ENCODE results near the gene TP63.

TP63 gene

GRCh38 chr3:189695400-189695799, 64.2 kb downstream of the TP63 start:
- TF ChIP-seq MAX (IDR thresholded peaks at IDR 0.05) (no peak), CREB1 (IDR thresholded peaks at IDR 0.05; ENCODE audit: low read depth) (no peak), RAD21 (IDR thresholded peaks at IDR 0.05; ENCODE audit: low read depth) (no peak), FOXM1 (IDR thresholded peaks at IDR 0.05; ENCODE audit: borderline replicate concordance, low read depth) (no peak), ZBTB7A (IDR thresholded peaks at IDR 0.05; ENCODE audit: low read depth) (no peak), NFIC (IDR thresholded peaks at IDR 0.05) (no peak), TCF12 (IDR thresholded peaks at IDR 0.05; ENCODE audit: low read depth) (no peak), CEBPB (IDR thresholded peaks at IDR 0.05) (no peak), REST (IDR thresholded peaks at IDR 0.05; ENCODE audit: low read depth) (no peak), TEAD4 (IDR thresholded peaks at IDR 0.05) (no peak), YY1 (IDR thresholded peaks at IDR 0.05; ENCODE audit: low read depth) (no peak), EGR1 (IDR thresholded peaks at IDR 0.05) (no peak), EP300 (IDR thresholded peaks at IDR 0.05; ENCODE audit: borderline replicate concordance) (no peak), TAF1 (IDR thresholded peaks at IDR 0.05; ENCODE audit: low read depth) (no peak)
- TF ChIP-seq, protein P1, sequence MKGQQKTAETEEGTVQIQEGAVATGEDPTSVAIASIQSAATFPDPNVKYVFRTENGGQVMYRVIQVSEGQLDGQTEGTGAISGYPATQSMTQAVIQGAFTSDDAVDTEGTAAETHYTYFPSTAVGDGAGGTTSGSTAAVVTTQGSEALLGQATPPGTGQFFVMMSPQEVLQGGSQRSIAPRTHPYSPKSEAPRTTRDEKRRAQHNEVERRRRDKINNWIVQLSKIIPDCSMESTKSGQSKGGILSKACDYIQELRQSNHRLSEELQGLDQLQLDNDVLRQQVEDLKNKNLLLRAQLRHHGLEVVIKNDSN (IDR thresholded peaks at IDR 0.05), result no peak

- no peak for TF ChIP-seq ZBTB7A (IDR thresholded peaks at IDR 0.05; ENCODE audit: low read depth)
- no peak for TF ChIP-seq CREB1 (IDR thresholded peaks at IDR 0.05; ENCODE audit: low read depth)
Measured at GRCh38 chr3:189698811-189699210, 67.6 kb downstream of the TP63 start.

- TF ChIP-seq YY1 (IDR thresholded peaks at IDR 0.05; ENCODE audit: low read depth) (no peak), CEBPB (IDR thresholded peaks at IDR 0.05) (peak; percentile 47; the same call in 1 of the 2 replicates)
Measured at GRCh38 chr3:189699885-189700284, 68.7 kb downstream of the TP63 start.

DNA sequence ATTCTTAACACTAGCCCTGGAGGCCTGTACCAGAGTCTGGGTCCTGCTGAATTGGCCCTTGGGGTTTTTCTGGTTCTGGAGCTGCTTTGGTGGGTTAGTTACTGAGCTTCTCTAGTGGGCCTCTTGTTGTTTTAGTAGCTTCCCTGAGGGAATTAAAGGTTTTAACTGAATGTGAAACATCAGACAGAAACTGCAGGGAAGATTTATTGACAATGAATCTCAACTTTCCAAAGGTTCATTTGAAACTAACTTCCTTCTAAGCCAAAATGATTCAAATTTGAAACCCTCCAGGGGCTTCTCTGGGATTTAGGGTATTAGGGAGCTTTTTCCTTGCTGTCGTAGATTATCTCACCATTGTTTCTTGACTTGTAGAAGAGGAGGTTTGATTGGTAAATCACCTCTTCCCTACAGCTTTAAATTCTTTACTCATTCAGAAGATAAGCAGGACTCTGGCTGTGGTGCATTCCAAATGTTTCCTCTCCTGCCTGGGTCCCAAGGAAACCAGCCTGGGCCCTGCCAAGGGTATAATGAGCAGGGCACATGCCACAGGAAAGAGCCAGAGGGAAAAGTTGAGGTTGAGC, 71.0 kb downstream of the TP63 start:
- TF ChIP-seq YY1 (IDR thresholded peaks at IDR 0.05; ENCODE audit: low read depth) (no peak), NFIC (IDR thresholded peaks at IDR 0.05) (no peak), CEBPB (IDR thresholded peaks at IDR 0.05) (no peak), TCF12 (IDR thresholded peaks at IDR 0.05; ENCODE audit: low read depth) (no peak), CREB1 (IDR thresholded peaks at IDR 0.05; ENCODE audit: low read depth) (no peak), EGR1 (IDR thresholded peaks at IDR 0.05) (no peak), ZBTB7A (IDR thresholded peaks at IDR 0.05; ENCODE audit: low read depth) (no peak), FOXM1 (IDR thresholded peaks at IDR 0.05; ENCODE audit: borderline replicate concordance, low read depth) (no peak), TAF1 (IDR thresholded peaks at IDR 0.05; ENCODE audit: low read depth) (no peak), REST (IDR thresholded peaks at IDR 0.05; ENCODE audit: low read depth) (no peak), TEAD4 (IDR thresholded peaks at IDR 0.05) (no peak)
- TF ChIP-seq, protein P1 (IDR thresholded peaks at IDR 0.05), result no peak

DNA sequence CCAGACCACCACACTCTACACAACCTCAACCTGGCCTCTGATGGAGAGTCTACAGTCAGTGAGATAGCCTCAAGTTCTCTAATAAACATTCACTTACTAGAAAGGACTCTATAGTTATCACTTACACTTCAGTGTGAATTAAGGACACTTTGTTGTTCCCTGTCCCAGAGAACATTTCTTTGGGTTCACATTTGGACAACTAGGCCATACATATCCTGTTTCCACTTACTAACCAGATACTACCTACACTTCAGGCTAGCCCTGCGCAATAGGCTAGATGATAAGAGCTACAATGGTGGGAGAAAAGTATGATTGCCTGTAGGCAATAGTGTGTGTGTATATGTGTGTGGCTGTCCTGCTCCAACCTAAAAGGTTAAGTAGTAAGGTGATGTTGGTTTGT, 72.7 kb downstream of the TP63 start:
- TF ChIP-seq ZBTB7A (IDR thresholded peaks at IDR 0.05; ENCODE audit: low read depth) (no peak), CEBPB (IDR thresholded peaks at IDR 0.05) (no peak), FOXM1 (IDR thresholded peaks at IDR 0.05; ENCODE audit: borderline replicate concordance, low read depth) (no peak), NFIC (IDR thresholded peaks at IDR 0.05) (no peak), MAX (IDR thresholded peaks at IDR 0.05) (no peak), TEAD4 (IDR thresholded peaks at IDR 0.05) (no peak), TAF1 (IDR thresholded peaks at IDR 0.05; ENCODE audit: low read depth) (no peak), TCF12 (IDR thresholded peaks at IDR 0.05; ENCODE audit: low read depth) (no peak), EP300 (IDR thresholded peaks at IDR 0.05; ENCODE audit: borderline replicate concordance) (no peak), RAD21 (IDR thresholded peaks at IDR 0.05; ENCODE audit: low read depth) (no peak), EGR1 (IDR thresholded peaks at IDR 0.05) (no peak), CREB1 (IDR thresholded peaks at IDR 0.05; ENCODE audit: low read depth) (no peak), YY1 (IDR thresholded peaks at IDR 0.05; ENCODE audit: low read depth) (no peak)
- TF ChIP-seq, protein P1 (IDR thresholded peaks at IDR 0.05), result no peak

DNA sequence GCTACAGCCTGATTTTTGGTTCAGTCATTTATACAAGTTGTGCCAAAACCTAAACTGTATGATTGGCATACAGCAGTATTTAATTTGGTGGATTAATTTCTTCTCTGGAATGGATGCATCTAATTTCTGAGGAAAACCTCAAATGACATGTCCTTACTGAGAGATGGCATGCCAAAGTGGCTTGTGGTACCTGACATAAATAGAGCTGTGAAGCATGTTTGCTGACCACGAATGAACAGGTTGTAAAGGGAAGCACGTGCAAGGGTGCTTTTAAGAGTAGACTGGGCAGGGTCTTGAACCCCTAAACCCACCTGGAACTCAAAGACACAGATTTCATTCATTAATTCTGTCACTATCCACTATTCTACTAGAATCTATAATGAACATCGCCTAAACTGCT, 77.2 kb downstream of the TP63 start:
- TF ChIP-seq TCF12 (IDR thresholded peaks at IDR 0.05; ENCODE audit: low read depth) (no peak), TEAD4 (IDR thresholded peaks at IDR 0.05) (no peak), EGR1 (IDR thresholded peaks at IDR 0.05) (no peak), YY1 (IDR thresholded peaks at IDR 0.05; ENCODE audit: low read depth) (no peak), CEBPB (IDR thresholded peaks at IDR 0.05) (no peak), MAX (IDR thresholded peaks at IDR 0.05) (no peak), REST (IDR thresholded peaks at IDR 0.05; ENCODE audit: low read depth) (no peak), TAF1 (IDR thresholded peaks at IDR 0.05; ENCODE audit: low read depth) (no peak), EP300 (IDR thresholded peaks at IDR 0.05; ENCODE audit: borderline replicate concordance) (no peak), ZBTB7A (IDR thresholded peaks at IDR 0.05; ENCODE audit: low read depth) (no peak), FOXM1 (IDR thresholded peaks at IDR 0.05; ENCODE audit: borderline replicate concordance, low read depth) (no peak), RAD21 (IDR thresholded peaks at IDR 0.05; ENCODE audit: low read depth) (no peak), NFIC (IDR thresholded peaks at IDR 0.05) (no peak), CREB1 (IDR thresholded peaks at IDR 0.05; ENCODE audit: low read depth) (no peak)
- TF ChIP-seq, protein P1 (IDR thresholded peaks at IDR 0.05), result no peak
